ENCODE results near the gene GPA33.

- no peak for TF ChIP-seq CTCF (IDR thresholded peaks at IDR 0.05)
- TF ChIP-seq POLR2AphosphoS5 (IDR thresholded peaks at IDR 0.05), result no peak
- no peak for TF ChIP-seq POLR2A (IDR thresholded peaks at IDR 0.05)
Measured at GRCh38 chr1:167114725-167115124, 24.5 kb upstream of the GPA33 start.
